ENCODE measurements around the gene PCARE. TPM values are rescaled to one million over a fixed set of nuclear protein-coding genes. Genes with fewer than 3 reads are reported as not detected.

Gene PCARE
- total RNA-seq, 1 donor from 2014 or later = 0.53 TPM

DNA sequence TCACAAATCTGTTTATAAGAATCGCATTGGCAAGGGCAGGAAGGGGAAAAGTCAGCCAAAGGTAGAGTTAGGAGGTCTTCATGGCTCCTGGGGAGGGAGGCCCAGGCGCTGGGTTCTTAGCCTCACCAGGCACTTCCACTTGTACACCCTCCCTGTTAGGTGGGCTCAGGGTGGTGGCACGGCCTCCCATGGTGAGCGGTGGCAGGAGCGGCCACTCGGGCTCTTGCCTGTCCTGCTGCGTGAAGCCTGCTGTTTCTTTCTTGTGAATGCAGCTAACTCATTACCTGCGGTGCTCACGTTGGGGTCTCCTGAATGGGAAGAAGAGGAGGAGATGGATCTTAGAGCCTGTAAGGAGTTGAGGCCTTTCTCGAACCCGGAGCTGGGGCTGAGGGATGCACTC, 52.4 kb downstream of the PCARE start:
- no peak for DNase-seq (ENCODE audit: low spot score)
- ATAC-seq = no peak
- intact Hi-C loops (cut with DNase I) = no loop called here

DNA sequence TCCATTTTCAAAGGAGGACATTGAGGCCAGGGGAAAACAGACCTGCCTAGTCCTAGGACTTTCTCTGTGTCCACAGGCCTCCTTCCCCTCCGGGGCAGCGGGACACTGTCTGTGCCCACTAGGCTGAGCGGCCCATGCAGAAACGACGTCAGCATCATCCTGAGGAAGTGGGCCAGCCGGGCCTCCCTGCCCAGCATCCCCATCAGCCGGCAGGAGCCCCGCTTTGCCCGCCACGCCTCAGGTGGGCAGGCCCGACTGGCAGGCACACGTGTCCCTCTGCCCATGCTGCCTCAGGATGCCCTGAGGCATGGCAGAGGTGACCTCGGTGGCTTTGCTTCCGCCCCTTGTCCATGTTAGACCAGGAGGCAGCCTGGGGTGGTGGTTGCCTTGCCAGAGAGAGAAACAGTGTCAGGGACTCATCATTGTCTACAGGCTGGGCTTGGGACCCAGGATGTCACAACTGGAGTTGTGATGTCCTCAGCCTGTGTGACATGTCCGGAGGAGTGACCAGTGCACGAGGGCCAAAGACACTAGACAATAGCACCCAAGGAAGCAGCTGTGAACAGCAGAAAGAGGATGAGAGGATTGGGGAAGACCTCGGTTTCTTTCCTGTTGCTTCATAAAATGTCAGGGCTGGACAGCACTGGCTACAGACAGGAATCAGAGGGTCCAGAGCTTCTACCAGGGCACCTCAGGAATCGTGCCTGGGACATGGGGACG, 56.4 kb downstream of the PCARE start:
- intact Hi-C loops (cut with DNase I) = no loop called here
- DNase-seq (ENCODE audit: low spot score) = no peak
- ATAC-seq = no peak

DNA sequence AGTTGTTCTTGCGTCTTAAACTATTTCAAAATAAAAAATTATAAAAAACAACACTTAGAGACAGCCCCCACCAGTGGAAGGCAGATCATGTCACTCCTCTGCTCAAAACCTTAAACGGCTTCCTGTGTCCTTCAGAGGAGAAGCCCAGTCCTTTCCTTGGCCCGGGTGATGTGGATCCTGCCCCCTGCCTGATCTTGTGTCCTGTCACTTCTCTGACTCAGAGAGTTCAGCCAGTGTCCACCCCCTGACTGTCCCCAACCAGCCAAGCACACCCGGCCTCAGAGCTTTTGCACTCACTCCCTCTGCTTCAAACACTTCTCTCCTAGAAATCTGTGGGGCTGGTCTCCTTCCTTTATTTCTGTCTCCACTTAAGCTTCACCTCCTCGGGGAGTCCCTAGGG, 57.8 kb downstream of the PCARE start:
- intact Hi-C loops (cut with DNase I) = no loop called here
- DNase-seq (ENCODE audit: low spot score) = no peak
- peak; percentile 27 for ATAC-seq

DNA sequence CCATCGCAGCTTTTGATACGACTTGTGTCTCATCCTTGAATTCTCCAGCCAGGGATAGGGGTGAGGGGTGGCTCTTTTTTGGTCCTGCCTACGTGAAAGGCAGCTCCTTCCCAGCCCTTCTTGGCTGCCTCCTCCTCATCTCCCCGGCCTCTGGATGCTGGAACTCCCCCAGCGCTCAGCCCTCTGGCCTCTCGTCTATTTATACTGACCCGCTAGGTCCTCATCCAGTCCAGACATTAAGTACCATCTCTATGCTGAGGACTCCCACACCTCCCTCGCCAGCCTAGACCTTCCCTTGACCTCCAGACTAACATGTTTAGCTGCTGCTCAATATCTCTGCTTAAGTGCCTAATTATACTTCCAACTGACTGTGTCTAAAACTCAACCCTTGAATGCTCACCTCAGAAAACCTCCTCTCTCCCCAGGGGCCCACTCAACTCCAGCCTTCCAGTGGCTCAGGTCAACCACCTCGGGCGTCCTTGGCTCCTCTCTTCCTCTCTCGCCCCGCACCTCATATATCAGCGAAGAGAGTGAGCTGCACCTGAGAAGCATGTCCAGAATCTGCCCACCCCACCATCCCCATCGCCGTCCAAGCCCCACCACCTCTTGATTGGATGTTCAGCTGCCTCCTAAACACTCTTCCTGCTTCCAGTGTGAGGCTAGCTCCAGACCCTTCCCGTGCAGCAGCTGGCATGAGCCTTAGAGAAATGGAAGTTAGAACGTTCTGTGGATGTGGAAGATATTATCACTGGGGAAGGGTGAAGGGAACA, 58.4 kb downstream of the PCARE start:
- intact Hi-C loops (cut with DNase I) = no loop called here
- DNase-seq (ENCODE audit: low spot score) (no peak), ATAC-seq (peak; percentile 42)

DNA sequence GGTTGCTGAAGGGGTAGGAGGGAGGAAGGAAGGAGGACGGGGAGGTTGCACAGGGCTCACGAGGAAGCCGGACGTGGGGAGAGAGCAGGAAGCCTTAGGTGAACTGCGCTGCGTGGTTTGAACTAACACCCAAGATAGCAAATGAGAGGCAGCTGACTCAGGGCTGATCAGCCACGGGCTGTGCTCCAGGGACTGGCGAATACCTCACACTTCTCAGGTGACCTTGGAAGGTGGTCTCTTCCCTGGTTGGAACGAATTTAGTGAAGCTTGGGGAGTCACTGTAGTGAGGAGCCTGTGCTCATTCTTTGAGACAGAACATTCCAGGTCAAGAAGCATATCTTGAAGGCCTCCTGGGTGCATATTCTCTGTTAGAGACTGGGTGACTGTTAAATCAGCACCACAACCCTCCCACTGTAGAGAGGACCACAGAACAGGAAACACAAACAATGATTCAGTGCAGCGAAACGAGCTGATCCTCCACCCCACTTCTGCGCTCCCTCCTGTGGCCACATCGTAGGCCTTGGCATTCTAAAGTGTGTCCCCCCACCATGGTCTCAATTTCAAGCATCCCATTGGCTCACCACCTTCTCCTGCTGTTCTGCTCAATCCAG, 59.4 kb downstream of the PCARE start:
- intact Hi-C loops (cut with DNase I) = no loop called here
- ATAC-seq (peak; percentile 11), DNase-seq (ENCODE audit: low spot score) (no peak)

DNA sequence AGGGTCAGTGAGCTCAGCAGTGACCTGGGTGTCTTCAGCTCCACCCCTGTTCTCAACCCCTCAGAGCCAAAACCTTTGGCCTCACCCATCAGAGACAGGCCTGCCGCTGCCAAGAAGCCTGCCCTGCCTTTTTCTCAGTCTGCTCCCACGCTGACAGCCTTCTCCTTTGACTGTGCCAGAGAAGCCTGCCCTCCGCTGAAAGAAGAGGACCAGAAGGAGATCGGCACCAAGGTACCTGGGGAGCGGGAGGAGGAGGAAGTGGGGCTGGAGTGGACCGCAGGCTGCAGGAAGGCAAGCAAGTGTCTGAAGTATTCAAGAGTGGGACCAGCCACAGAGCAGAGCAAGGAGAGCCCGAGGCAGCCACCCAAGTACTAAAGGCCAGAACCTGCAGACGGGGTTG, 60.0 kb downstream of the PCARE start:
- intact Hi-C loops (cut with DNase I) = no loop called here
- ATAC-seq (no peak), DNase-seq (ENCODE audit: low spot score) (no peak)

DNA sequence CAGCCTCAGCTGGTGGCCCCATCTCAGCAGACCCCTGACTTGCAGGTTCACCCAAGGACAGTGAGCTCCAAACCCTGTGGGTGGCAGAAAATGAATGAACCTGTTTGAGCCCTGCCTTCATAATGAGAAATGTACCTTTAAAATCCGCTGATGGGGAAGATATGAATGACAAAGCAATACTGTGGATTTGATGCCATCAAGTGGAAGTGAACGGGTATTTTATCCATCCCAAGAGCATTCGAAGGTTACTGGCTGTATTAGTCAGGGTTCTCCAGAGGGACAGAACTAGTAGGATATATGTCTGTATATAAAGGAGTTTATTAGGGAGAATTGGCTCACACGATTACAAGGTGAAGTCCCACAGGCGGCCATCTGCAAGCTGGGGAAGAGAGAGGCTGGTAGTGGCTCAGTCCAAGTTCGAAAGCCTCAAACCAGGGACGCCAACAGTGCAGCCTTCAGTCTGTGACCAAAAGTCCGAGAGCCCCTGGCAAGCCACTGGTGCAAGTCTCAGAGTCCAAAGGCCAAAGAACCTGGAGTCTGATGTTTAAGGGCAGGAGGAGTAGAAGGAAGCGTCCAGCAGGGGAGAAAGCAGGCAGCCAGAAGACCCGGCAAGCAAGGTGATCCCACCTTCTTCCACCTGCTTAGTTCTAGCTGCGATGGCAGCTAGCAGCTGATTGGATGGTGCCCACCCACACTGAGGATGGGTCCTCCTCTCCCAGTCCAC, 61.1 kb downstream of the PCARE start:
- intact Hi-C loops (cut with DNase I) = no loop called here
- ATAC-seq (no peak), DNase-seq (ENCODE audit: low spot score) (no peak)

DNA sequence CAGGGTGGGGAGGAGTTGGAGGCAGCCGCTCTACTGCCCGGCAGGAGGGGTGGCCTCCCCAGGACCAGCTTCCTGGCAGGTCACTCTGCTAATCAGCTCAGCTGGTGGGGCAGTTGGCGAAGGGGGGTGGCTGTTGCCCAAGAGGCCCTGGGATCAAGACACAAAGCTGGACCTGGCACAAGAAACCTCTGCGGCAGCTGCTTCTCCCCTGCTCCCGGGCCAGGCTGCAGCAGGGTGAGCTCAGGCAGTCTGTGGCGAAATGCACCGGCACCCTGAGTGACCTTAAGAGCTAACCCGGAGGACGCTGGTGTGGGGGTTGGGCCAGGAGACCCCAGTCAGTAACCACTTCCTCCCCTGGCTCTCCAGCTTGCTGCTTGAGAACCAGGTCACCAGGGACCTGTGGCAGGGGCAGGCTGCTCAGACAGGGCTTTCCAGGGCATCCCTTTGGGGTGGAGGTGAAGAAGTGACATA, 62.1 kb downstream of the PCARE start:
- peak; percentile 35 for ATAC-seq
- DNase-seq (ENCODE audit: low spot score) = no peak
- intact Hi-C loops (cut with DNase I) = no loop called here

Other genes starting within 250 kb of the PCARE start
- 14.0 TPM for gene TRMT61B, start 204.2 kb downstream of the PCARE start, total RNA-seq
- 47.9 TPM for gene WDR43, start 179.9 kb downstream of the PCARE start, total RNA-seq
- gene TOGARAM2, start 93.2 kb downstream of the PCARE start, total RNA-seq = 5.3 TPM
- gene CLIP4, start 40.9 kb upstream of the PCARE start, total RNA-seq = 85.6 TPM

All from sciatic nerve (tissue), 2 donors.